HG02678 (cell line): ENCODE measurements around the gene FOXO6.
A peak's percentile ranks its signal among the peaks of the same experiment; 100 is the strongest.

Source experiments
- ATAC-seq: cut with Tn5 transposase; IDR thresholded peaks from one replicate; pipeline ENCODE4 v1.9.1; 2021; ENCODE audit warnings: mild to moderate bottlenecking, moderate library complexity; ENCODE audit not compliant: unreplicated experiment

The FOXO6 gene

GRCh38 chr1:41360786-41361494 lies at the start of gene FOXO6:
FOXO6 (plus strand) TSS chr1:41361434.
- ATAC-seq, result peak; percentile 93

GRCh38 chr1:41312991-41313645 lies 48.1 kb upstream of the FOXO6 start:
- ATAC-seq, result no peak

DNA sequence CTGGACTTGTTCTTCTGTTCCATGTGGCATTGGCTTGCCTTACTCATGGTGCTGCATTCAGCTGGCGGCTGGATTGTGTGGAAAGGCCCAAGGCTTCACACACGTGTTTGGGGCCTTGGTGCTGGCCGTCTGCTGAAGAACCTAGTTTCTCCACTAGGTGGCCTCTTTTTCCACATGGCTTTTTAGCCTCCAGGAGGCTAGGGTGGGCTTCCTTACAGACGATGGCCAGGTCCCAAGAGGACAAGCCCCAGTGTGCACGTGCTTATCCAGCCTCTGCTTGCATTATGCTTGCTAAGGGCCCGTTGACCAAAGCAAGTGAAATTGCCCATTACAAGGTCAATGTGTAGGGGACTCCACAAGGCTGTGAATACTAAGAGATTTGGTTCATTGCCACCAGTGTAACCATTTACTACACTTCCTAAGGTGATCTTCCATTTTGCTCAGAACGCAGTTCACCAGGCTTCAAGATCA lies 47.5 kb upstream of the FOXO6 start:
- no peak for ATAC-seq

GRCh38 chr1:41314376-41315145 lies 46.7 kb upstream of the FOXO6 start:
- ATAC-seq, result no peak

- no peak for ATAC-seq
These were observed 46.0 kb upstream of the FOXO6 start for GRCh38 chr1:41315146-41315822.

GRCh38 chr1:41315871-41316270 lies 45.4 kb upstream of the FOXO6 start:
- no peak for ATAC-seq

GRCh38 chr1:41317361-41317760 lies 43.9 kb upstream of the FOXO6 start:
- ATAC-seq, result no peak

GRCh38 chr1:41318135-41318534 lies 43.1 kb upstream of the FOXO6 start:
- ATAC-seq, result no peak

GRCh38 chr1:41319106-41319755 lies 42.0 kb upstream of the FOXO6 start:
- ATAC-seq, result no peak

DNA sequence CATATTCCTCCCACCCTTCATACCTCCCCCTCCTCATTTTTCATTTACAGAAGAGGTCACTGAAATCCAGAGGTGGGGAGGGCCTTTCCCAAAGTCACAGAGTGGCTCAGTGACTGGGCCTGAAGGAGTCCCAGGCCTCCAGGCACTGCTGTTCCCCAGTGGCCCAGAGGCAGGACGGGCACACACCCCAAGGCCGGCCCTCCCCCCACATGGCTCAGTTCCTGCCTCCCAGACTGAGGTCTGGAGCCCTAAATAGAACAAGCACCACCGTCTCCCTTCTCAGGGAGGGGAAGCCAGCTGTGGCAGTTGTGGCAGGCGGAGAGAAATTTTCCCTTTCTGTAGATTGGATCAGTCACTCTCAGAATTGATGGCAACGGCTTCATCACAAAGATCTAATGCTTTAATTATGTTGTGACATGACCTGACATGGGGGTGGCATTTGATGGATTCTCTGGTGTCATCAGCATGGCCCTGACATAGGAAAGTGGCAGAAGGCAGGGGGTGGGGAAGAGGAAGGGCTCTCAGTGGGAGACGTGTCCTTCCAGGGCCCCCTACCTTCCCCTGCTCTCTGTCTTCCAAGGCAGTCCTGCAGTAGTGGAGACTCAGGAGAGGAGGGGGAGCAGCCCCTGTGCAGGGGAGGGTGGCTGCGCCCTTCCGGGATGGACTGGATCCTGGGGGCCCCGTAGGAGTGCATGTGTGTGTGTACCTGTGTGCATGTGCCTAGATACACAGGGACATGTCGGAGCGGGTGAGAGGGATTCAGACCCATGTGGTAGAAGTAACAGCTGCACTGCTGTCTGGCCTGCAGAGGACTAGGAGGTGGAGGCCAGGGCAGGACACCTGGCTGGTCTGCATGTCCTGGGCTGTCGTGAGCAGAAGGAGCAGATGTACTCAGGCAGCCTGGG lies 41.2 kb upstream of the FOXO6 start:
- ATAC-seq, result no peak

DNA sequence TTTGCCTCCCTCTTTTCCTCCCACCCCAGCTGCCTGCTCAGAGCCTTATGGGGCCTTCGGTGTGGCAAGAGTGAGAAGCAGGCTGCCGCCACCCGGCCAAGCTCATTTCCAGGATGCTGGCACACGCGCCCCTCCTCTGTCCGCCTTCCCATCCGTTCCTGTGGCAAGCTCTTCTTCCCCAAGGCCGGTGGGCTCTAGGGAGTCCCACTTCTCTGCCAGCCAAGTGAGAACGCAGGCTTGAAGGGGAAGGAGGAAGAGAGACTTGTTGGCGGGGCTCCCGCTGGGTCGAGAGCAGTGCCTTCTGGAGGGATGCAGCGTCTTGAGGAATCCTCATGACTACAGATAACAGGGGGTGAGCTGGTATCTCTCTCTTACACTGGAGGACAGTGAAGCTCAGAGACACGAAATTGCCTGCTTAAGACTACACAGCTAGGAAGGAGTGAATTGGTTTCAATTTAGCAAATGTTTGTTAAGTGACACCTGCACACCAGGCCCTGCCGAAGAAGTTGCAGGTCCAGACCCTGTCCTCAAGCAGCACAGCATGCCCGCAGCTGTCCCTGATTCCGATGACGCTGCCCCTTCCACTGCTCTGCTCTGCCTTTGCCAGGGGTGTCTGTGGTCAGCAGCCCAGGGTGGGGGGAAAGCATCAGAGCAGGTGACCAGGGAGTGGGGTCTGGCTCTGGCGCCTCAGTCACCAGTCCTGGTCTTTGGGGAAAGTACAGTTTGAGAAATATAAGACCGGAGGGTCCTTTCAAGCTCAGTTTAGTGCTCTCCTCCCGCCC lies 40.1 kb upstream of the FOXO6 start:
- no peak for ATAC-seq

GRCh38 chr1:41322101-41322661 lies 39.1 kb upstream of the FOXO6 start:
- ATAC-seq, result no peak

DNA sequence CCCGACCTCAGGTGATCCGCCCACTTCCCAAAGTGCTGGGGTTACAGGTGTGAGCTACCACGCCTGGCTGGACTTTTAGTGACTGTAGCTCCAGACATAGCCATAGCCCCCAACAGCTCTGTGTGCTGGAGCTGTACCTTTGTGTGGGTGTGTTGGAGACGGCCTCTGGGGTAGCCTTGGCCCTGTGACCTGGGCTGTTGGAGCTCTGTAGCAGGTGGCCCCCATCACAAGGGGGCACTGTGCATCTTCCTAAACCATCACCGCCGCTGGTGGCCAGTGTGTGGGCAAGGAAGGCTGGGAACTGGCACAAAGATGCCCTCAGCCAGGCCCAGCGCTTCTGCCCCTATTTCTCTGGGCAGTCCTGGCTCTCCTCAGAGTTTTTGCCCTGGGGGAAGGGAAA lies 38.4 kb upstream of the FOXO6 start:
- no peak for ATAC-seq

DNA sequence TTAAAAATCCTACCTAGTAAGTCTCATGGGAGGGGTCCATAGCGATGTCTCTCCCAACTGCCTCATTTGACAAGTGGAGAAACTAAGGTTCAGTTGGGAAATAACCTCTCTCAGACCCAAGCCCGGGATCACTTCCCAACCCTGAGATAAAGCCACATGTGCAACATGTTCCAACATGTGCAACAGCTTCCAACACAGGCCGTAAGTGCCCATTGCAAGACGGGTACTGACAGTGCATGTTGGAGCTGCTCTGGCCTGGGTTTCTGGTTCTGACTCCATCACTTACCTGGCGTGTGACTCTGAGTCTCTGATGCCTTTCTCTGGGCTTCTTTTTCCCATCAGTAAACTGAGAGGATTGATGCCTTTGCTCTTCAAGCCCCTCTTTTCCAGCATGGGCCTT lies 38.0 kb upstream of the FOXO6 start:
- no peak for ATAC-seq

DNA sequence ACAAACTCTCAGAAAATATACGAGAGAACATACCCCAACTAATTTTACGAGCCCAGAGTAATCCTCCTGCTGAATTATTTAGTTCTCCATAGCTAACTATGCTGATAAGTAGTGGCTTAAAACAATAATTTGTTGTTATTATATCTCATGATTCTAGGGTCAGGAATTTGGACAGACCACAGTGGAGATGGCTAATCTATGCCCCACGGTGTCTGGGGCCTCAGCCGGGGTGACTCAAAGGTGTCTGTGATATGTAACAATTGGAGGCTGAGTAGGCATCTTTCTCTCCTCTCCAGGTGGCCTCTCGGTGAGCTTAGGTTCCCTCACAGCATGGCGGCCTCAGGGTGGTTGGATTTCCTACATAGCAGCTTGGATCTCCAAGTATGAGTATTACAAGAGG lies 35.4 kb upstream of the FOXO6 start:
- no peak for ATAC-seq

GRCh38 chr1:41327383-41327999 lies 33.7 kb upstream of the FOXO6 start:
- ATAC-seq, result no peak

GRCh38 chr1:41328001-41328615 lies 33.1 kb upstream of the FOXO6 start:
- ATAC-seq, result no peak
